Measurements from ENCODE around the gene GNA15.
"Not testable (repeated sequence)": the region's sequence is repeated elsewhere in the genome, so short reads cannot be mapped to it uniquely, and the experiment has no call there.

The GNA15 gene

DNA sequence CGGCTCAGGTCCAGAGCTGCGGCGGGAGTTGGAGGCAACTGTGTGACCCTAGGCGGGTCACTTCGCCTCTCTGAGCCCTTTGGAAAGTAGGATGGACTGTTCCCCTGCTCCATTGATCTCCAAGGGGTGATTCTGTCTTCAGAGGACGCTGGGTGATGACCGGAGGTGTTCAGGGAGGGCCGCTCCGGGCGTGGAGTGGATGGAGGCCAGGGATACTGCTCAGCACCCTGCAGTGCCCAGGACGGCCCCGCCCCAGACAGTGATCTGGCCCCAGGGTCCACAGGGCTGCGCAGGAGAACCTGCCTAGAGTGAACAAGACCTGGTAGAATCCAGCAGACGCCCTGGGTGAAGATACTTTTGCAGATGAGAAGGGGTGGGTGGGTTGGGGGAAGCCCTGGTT is 56.9 kb downstream of the GNA15 start:
- no peak for DNase-seq

GRCh38 chr19:3193256-3194105 is 57.6 kb downstream of the GNA15 start:
- DNase-seq: no peak

DNA sequence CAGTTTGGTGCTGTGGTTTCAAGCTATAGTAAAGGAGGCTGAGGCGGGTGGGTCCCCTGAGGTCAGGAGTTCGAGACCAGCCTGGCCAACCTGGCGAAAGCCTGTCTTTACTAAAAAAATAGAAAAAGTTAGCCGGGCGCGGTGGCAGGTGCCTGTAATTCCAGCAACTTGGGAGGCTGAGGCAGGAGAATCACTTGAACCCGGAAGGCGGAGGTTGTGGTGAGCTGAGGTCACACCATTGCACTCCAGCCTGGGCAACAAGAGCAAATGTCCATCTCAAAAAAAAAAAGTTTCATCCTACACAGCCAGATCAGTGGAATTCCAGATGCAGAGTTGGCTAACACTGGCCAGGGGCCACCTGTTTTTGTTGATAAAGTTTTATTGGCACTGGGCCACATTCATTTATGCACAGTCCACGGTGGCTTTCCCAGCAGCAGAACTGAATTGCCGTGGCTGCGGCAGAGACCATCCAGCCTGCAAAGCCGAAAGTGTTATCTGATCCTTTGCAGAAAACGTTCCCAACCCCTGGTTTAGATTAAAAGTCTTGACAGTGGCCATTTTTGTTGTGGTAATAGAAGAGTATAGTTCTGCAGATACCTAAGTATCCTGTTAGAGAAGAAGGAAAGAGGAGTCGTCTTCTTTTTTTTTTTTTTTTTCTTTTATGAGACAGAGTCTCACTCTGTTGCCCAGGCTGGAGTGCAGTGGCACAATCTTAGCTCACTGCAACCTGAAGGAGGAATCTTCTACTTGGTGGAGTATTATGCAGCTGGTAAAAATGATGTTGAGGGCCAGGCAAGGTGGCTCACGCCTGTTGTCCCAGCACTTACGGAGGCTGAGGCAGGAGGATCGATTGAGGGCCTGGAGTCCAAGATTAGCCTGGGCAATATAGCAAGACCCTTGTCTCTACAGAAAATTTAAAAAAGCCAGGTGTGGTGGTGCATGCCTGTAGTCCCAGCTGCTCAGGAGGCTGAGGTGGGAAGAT is 58.6 kb downstream of the GNA15 start:
- DNase-seq: no peak

GRCh38 chr19:3196064-3196932 is 60.5 kb downstream of the GNA15 start:
- no peak for DNase-seq

DNA sequence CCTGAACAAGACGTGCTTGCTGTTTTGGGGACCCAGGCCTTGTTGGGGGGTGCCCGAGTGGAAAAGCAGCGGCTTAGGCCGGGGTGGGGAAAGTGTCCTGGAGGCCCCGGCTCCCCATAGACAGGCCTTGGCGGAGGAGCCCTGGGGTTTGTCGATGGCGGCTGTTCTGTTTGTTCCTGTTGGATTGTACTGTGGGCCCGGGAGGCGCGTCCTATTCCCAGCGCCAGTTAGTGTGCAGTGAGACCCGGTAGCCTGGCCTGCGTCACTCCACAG is 61.0 kb downstream of the GNA15 start:
- no peak for DNase-seq

DNA sequence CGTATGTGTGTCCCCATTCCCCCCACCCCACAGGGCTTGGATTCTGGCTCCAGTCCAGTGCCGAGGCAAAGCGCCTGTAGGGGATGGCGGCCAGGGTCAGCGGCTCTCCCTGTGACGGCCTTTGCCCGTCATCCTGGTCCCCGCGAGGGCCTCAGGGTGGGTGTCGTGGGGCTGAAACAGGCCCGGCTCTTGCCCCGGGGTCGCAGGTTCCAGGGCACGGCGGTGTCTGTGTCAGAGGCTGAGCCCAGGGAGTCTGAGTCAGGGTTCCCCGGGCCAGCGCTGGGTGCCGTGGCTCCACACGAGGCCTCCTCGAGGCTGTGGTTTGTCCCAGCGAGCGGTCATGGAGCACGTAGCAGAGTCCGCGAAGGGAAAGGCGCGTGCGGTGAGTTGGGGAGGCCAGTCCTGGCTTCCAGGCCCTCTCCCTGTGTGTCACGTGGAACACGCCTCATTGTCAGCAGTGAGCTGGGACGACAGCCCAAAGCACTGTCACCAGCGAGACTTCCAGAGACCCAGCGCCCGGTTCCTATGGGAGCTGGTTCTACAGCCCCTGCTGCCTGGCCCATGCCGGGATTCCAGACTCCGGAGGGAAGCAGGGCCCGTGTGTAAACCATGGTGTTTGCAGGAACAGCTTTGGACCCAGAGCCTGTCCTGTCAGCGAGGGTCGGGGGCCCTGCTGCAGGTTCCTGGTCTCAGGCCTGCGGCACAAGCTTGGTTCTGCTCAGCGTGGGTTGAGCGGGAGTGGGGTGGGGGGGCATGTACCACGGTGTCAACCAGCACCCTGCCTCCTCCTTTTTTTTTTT is 63.3 kb downstream of the GNA15 start:
- no peak for DNase-seq

GRCh38 chr19:3201072-3201700 is 65.4 kb downstream of the GNA15 start:
- DNase-seq: no peak

DNA sequence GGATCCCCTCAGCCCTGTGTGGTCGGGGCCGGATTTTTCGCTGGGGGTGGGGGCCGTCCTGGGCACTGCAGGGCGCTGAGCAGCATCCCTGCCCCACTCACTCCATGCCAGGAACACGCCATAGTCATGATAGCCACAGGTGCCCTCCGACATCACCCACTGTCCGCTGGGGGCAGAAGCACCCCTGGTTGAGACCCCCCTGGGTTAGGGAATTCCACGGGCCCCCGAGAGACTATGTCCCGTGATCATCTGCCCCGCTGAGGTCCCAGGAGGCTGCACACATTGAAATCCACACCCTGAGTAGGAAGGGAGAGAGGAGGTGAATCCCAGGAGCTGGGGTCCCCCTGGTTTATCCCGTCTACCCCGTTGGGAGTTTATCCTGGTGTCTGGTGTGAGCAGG is 66.1 kb downstream of the GNA15 start:
- DNase-seq: no peak

DNA sequence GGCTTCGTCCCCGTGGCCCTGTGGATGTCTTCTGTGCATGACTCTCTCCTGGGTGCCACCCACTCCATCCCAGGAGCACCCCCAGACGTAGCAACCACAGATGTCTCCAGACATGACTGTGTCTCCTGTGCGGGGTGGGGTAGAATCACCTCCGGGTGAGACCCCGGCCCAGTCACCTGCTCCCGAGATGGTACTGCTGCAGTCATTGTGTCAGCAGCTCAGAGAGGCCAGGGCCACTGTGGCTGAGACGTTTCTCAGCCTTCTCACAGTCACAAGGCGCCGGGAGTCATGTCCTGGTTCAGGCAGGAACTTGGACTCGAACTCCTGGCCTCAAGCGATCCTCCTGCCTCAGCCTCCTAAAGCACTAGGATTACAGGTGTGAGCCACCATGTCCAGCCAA is 66.5 kb downstream of the GNA15 start:
- DNase-seq: no peak

- DNase-seq: not testable (repeated sequence)
These were observed 67.1 kb downstream of the GNA15 start for GRCh38 chr19:3202895-3203294.

DNA sequence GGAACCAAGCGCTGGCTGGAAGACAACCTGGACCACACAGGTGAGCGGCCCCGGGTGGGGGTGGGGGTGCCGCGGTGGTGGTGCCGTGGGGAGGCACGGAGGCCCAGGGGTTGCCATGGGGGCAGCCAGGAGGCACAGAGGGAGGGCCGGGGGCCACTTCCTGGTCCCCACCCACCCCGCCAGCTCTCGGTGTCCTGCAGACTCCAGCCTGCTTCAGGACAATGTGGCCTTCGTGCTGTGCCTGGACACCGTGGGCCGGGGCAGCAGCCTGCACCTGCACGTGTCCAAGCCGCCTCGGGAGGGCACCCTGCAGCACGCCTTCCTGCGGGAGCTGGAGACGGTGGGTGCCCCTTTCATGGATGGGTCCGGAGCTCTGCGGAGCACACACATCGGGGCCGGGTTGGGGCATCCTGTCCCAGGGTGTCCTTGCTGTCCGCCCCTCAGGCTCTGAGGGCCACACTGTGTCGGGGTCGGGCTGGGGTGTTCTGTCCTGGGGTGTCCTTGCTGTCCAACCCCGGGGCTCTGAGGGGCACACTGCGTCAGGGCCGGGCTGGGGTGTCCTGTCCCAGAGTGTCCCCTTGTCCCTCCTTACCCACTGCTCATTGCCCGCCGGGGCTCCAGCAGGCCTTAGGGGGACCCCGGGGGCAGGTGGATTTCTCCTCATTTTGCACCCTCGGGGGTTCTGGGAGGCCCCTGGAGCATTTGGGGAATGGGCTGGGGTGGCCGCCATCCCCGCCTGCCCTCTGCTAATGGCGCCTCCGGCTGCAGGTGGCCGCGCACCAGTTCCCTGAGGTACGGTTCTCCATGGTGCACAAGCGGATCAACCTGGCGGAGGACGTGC is 68.2 kb downstream of the GNA15 start:
- no peak for DNase-seq

GRCh38 chr19:3204646-3205275 is 68.9 kb downstream of the GNA15 start:
- DNase-seq: no peak

GRCh38 chr19:3206216-3206953 is 70.6 kb downstream of the GNA15 start:
- DNase-seq: no peak

DNA sequence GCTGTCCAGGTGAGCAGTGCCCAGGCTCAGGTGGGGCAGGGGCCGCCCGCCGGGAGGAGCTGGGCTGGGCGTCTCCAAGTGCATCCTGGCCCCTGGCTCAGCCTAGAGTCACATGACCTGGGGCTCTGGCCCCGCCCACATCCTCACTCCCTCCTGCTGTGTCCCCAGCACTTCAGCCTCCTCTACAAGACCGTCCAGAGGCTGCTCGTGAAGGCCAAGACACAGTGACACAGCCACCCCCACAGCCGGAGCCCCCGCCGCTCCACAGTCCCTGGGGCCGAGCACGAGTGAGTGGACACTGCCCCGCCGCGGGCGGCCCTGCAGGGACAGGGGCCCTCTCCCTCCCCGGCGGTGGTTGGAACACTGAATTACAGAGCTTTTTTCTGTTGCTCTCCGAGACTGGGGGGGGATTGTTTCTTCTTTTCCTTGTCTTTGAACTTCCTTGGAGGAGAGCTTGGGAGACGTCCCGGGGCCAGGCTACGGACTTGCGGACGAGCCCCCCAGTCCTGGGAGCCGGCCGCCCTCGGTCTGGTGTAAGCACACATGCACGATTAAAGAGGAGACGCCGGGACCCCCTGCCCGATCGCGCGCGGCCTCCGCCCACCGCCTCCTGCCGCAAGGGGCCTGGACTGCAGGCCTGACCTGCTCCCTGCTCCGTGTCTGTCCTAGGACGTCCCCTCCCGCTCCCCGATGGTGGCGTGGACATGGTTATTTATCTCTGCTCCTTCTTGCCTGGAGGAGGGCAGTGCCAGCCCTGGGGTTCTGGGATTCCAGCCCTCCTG is 71.8 kb downstream of the GNA15 start:
- DNase-seq: no peak

DNA sequence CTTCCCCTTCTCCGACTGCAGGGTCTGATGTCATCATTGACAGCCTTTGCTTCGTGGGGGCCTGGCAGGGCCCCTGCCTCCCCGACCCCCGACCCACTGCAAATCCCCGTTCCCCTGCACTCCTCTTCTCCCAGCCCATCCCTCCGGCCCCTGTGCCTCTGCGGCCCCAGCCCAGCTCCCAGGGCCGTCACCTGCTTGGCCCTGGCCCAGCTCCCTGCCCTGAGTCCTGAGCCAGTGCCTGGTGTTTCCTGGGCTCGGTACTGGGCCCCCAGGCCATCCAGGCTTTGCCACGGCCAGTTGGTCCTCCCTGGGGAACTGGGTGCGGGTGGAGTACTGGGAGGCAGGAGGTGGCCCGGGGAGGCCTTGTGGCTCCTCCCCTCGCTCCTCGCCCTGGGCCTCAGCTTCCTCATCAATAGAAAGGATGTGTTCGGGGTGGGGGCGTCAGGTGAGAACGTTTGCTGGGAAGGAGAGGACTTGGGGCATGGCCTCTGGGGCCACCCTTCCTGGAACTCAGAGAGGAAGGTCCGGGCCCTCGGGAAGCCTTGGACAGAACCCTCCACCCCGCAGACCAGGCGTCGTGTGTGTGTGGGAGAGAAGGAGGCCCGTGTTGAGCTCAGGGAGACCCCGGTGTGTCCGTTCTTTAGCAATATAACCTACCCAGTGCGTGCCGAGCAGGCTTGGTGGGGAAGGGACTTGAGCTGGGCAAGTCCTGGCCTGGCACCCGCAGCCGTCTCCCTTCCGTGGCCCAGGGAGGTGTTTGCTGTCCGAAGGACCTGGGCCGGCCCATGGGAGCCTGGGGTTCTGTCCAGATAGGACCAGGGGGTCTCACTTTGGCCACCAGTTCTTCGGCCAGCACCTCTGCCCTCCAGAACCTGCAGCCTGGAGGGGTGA is 72.7 kb downstream of the GNA15 start:
- no peak for DNase-seq

DNA sequence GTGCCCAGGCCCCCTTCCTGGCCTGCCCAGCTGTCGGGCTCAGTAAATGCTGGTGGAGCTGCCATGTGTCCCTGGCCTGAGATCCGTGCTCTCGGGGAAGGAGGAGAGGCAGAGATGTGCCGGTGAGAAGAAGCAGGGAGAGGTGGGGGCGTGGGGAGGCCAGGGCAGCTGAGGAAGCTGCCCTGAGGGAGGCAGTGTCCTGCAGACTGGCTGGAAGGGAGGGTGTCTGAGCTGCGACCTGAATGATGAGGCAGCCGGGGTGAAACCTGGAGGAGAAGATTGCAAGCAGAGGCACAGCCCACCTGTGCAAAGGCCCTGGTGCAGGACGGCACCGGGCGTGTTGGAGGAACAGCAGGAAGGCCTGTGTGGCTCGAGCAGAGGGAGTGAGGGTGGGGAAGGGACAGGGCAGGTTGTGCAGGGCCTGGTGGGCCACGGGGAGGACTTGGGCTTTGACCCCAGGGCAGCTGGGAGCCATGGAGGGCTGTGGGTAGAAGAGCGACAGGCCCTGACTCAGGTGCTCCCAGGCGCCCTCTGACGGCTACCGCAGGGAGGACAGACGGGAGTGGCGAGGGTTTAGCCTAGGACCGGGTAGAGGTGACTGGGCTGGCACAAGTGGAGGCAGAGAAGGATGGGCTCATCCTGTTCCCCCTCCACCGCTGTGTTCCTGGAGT is 74.6 kb downstream of the GNA15 start:
- no peak for DNase-seq

GRCh38 chr19:3211191-3211590 is 75.4 kb downstream of the GNA15 start:
- DNase-seq: no peak
